Kidney capillary endothelial cell (primary cell): ENCODE data around the gene TUBA3D.
"Not testable (repeated sequence)": the region's sequence is repeated elsewhere in the genome, so short reads cannot be mapped to it uniquely, and the experiment has no call there.

Experiments
- DNase-seq: peaks from one replicate; pipeline ENCODE4 v3.0.0-alpha.2; 2018; ENCODE audit warnings: low spot score

Gene TUBA3D

GRCh38 chr2:131483981-131484820 lies 8.3 kb downstream of the TUBA3D start:
- DNase-seq: not testable (repeated sequence)

DNA sequence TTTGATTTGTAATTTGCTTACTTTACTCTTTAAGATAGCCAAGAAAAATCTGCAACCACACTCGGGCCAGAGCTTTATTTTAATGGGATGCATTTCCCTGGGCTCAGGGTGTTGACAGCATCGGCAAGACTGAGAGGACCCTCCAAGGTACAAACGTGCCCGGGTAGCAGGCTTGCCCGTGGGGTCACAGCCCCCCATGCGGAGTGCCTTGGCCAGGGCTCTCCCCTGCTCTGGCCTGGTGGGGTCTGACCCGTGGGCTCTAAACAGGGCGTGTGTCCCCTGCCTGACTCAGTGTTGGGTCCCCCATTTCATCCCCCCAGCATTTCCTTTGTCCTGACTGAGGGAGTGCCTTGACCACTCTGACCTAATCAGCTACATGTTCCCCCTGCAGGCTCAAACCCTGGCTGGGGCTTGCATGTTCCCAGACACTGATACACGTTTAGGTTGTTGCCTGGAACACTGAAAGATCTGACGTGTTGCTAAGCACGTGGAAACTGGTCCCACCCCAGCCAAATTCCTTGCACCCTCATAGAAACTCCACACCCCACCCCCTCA lies 9.1 kb downstream of the TUBA3D start:
- not testable (repeated sequence) for DNase-seq

GRCh38 chr2:131486201-131486902 lies 10.4 kb downstream of the TUBA3D start:
- not testable (repeated sequence) for DNase-seq

DNA sequence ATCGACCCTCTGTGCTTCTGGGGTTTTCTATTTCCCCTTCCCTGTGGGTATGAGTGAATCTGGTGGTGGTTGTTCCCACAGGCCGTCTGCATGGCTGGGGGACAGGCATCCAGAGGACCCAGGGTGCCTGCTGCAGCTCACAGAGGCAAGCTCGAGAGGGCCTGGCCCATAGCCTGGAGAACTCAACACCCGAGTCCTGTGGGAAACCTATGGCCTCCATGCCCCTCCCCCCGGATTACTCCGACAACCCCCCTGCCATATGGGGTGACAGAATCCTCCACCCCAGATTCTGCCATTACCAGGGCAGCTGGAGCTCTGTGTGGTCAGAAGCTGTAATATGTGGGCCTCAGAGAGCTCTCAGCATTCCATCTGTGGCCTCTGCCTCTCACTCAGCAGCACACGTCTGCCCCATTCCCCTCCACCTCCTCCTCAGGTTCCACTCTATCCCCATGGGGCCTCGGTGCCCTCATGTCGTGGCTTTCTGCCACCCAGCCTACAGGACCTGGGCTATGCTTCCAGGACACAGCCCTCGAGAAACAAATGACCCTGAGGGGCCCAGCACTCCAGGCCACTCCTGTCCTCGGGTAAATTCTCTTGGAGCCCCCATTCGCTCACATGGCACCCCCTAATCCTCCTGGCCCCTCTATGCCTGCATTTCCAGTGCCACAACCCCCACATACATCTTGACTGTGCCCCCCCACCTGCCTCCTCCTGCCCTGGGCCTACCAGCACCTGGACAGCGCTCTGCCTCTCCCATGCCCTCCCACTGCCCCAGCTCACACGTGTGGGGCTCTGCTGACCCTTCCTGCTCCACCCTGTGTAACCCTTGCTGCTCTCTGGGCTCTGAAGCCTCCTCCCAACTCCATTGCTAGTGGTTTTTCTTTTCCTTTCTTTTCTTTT lies 12.6 kb downstream of the TUBA3D start:
- DNase-seq: no peak

DNA sequence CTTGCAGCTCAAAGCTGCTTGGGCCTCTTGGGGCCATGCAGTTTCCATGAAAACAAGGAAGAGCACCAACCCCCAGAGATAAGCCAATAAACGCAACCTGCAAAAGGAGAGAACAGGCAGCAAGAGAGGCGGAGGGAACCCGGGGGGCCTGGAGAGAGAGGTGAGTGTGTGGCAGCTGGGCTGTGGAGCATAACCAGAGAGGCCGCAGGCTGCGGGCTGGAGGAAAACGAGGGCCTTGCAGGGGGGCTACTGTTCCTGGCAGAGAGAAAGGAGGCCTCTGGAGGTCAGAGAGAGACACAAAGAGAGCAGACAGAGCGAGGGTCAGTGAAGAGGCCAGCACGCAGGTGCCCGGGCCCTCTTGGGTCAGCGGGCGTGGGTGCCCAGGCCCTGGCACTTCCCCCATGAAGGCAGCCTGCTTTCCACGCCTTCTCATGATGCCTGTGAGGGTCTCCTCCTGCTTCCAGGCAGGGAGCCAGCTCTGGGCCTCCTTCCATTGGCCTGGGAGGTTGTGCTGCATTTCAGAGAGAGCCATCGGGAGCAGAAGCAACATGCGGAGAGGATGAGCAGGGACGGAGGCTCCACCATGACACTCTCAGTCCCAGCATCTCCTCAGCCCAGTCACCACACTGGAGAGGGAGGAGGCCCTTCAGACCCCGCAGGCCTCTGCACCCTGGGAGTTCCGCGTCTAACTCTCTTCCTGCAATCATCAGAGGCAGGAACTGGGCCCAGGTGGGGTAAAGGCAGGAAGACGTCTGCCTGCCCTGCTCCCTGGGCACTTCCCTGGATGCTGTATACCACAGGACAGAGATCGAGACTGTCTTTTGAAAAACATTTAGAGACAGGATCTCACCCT lies 14.9 kb downstream of the TUBA3D start:
- DNase-seq: peak; percentile 15

- DNase-seq: not testable (repeated sequence)
These were observed 15.5 kb downstream of the TUBA3D start for GRCh38 chr2:131491469-131491836.

- DNase-seq: not testable (repeated sequence)
These were observed 16.1 kb downstream of the TUBA3D start, which contains the start of gene MZT2A for GRCh38 chr2:131492015-131492417. Gene MZT2A (minus strand): TSS chr2:131492397. CDS start chr2:131492376, 21 bp downstream.

DNA sequence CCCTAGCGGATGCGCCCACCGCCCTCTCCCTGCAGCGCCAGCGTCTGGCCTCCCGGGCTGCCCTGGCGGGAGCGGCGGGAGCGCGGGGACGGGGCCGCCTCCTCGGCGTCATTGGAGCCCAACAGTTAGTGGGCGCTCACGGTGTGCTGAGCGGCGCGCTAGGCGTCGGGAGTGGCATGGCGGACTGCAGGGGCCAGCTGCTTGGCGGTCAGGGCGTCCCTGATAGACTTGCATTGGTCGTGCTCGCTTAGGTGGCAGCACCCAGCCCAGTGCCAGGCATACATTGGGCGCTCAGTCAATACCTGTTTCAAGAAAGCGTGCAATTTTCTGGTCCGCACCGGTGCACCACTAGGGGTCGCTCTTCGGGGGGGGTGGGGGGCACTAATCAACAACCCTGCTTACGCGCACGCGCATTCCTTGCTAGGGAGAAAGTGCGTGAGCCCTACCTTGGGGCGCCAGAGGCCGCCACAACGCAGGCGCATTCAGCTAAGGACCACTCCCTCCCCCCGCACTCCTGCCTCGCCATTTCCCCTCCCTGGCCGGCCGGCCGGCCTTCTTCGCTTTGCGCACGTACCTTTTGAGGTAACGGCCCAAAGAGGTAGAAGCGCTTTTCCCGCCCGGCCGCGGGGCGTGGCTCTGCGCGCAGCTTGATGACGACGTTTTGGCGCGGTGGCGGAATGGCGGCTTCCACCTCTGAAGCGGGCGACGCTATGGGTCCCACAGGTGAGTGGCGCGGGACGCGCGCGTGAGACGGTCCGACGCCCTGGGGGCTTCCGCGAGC lies 16.7 kb downstream of the TUBA3D start:
- DNase-seq: peak; percentile 83

- peak; percentile 4 for DNase-seq
These were observed 17.5 kb downstream of the TUBA3D start for GRCh38 chr2:131493199-131493968.

DNA sequence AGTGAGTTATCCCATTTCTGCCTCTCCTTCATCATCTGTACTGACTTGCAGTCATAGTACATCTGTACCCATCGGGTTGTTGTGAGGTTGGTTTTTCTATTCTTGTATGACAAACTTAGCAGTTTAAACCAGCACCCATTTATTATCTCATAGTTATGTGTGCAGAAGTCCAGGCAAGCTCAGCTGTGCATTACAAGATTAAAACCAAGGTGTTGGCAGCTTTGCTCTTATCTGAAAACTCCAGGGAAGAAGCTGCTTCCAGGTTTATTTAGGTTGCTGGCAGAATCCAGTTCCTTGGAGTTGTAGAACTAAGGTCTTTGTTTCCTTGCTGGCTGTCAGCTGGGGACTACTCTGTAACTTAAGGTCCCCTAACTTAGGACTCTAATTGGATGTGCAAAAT lies 19.6 kb downstream of the TUBA3D start:
- DNase-seq: not testable (repeated sequence)

DNA sequence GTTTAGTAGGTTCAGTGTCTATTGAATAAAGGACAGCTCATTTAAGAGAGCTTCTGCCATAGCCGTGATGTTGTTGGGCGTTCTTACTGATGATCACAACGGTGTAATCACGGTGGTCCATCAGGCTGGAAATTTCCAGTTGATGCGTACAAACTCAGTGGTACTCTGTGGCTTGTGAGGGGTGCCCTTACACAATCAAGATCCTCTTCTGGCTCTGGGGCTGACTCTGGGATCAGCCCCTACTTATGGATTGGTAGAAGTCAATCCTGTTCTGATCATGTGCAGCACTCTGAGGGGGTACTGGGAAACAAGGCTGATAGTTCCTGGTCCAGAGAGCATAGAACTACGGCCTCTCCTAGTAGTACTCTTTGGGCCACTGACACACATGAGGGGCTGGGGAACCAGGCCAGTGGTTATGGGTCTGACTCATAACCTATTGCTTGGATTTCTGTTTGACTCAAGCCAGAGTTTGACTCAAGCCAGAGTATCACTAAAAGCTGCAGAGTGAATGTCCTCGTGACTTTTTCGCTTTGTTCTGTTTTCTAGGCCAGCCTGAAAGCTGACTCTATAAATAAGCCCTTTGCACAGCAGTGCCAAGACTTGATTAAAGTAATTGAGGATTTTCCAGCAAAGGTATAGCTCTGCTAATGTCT lies 22.5 kb downstream of the TUBA3D start:
- DNase-seq: not testable (repeated sequence)

DNA sequence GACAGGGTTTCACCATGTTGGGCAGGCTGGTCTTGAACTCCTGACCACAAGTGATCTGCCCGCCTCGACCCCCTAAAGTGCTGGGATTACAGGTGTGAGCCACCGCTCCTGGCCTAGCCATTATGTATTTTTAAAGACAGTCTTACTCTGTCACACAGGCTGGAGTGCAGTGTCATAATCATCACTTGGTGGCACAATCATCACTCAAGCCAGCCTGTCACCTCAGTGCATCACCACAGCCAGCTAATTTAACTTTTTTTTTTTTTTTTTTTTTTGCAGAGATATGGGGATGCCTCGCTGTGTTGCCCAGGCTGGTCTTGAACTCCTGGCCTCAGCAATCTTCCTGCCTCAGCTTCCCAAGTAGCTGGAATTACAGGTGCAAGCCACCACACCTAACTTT lies 27.7 kb downstream of the TUBA3D start:
- not testable (repeated sequence) for DNase-seq

DNA sequence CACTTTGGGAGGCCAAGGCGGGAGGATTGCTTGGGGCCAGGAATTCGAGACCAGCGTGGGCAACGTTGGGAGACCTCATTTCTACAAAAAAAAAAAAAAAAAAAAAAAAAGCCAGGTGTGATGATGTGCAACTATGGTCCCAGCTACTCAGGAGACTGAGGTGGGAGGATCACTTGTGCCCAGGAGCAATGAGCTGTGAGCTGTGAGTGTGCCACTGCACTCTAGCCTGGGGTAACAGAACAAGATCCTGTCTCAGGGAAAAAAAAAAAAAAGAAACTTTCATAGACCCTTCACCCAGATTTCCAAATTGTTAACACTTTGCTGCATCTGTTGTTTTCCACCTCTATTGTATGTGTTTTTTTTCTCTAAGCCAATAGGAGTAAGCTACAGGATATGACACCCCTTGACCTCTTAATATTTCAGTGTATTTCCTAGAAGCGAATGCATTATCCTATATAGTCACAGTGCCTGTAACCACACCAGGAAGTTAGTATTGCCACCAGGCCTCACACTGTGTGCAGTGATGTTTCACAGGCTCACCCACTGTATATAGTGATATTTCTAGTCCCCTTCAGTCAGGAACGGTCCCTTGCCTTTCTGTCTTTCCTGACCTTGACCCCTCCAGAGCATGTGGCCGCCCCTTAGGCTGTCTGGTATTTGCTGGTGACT lies 28.3 kb downstream of the TUBA3D start:
- DNase-seq: not testable (repeated sequence)

- no peak for DNase-seq
These were observed 33.7 kb downstream of the TUBA3D start for GRCh38 chr2:131509615-131510014.

GRCh38 chr2:131511291-131511968 lies 35.5 kb downstream of the TUBA3D start:
- not testable (repeated sequence) for DNase-seq

DNA sequence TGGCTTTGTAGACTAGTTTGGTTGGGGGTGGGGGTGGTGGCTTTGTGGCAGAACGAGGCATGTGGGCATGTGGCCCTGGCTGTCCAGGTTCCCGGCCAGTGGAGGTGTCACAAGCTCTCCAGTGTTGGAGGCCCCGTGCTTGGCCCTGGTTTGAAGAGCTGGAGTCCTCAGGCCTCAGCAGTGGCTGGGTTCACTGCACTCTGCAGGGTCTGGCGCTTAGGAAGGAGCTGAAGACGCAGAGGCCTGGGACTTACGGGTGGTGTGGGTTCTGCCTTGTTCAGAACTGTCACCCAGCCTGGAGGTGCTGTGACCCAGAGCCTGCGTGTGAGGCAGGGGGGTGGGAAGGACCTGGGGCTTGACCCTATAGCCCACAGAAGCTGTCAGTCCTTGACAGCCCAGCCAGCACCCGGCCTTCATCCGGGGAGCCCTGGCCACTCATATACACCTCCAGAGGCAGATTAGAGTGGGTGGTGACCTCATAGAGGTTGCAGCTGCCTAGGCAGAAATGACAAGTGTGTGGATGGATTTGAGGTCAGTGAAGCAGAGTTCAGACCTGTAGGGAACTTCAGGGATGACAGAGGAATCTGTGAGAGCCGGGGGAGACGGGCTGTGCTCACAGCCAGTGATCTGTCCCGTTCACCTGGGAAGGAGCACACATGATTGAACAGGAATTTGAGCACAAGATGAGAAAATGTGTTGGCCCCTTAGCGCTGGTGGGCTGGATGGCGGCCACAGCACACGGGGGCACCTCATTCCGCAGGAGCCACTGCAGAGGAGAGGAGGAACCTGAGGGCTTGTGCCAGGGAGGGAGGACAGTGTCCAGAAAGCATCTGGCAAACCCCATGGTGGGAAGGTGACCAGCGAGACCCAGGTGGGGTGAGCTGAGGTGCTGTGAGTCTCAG lies 36.3 kb downstream of the TUBA3D start:
- not testable (repeated sequence) for DNase-seq
